ENCODE data around the gene STOM. TPM values are rescaled to one million over a fixed set of nuclear protein-coding genes. Genes with fewer than 3 reads are reported as not detected.
"Not testable (repeated sequence)": the region's sequence is repeated elsewhere in the genome, so short reads cannot be mapped to it uniquely, and the experiment has no call there.

Gene STOM
- total and polyA plus RNA-seq, 2 donors from 2014 or later: 165 to 229 TPM

- H3K9ac ChIP-seq (ENCODE audit: low read length in 3 of 3): no peak overlapping the region
- H3K27me3 ChIP-seq (ENCODE audit: control insufficient read depth, insufficient read depth, low read length): no peaks in the 10 kb centered on the region
- H3K4me3 ChIP-seq (ENCODE audit: low read length in 3 of 3): no peak overlapping the region
- no peak for TF ChIP-seq CTCF (IDR thresholded peaks at IDR 0.05; ENCODE audit: borderline replicate concordance, extremely low read depth, insufficient read depth)
- no peak overlapping the region for H3K27ac ChIP-seq (ENCODE audit: low read depth in 2 of 2, low read length in 2 of 2)
- H3K9me3 ChIP-seq (ENCODE audit: control insufficient read depth in 2 of 3, insufficient read depth in 1 of 3, low read length in 3 of 3): no peaks in the 10 kb centered on the region
- no peaks in the 10 kb centered on the region for H3K36me3 ChIP-seq (ENCODE audit: control insufficient read depth in 2 of 3, insufficient read depth in 3 of 3, low read length in 3 of 3)
- DNase-seq: no peak
- intact Hi-C loops (cut with DNase I): loop anchor here (10.0 kb wide), 1 partner anchor 184 kb away; no protein-coding TSS in a partner anchor
- no peaks in the 10 kb centered on the region for H3K4me1 ChIP-seq (ENCODE audit: control insufficient read depth in 2 of 3, insufficient read depth in 2 of 3, low read depth in 1 of 3, low read length in 3 of 3)
- no peak for FAIRE-seq
Measured at GRCh38 chr9:121398374-121398773, 28.3 kb upstream of the STOM start.

- H3K27ac ChIP-seq (ENCODE audit: low read depth in 2 of 2, low read length in 2 of 2); FAIRE-seq; H3K9me3 ChIP-seq (ENCODE audit: control insufficient read depth in 2 of 3, insufficient read depth in 1 of 3, low read length in 3 of 3); H3K4me3 ChIP-seq (ENCODE audit: low read length in 3 of 3); H3K36me3 ChIP-seq (ENCODE audit: control insufficient read depth in 2 of 3, insufficient read depth in 3 of 3, low read length in 3 of 3); H3K4me1 ChIP-seq (ENCODE audit: control insufficient read depth in 2 of 3, insufficient read depth in 2 of 3, low read depth in 1 of 3, low read length in 3 of 3); H3K27me3 ChIP-seq (ENCODE audit: control insufficient read depth, insufficient read depth, low read length); DNase-seq; H3K9ac ChIP-seq (ENCODE audit: low read length in 3 of 3): not testable (repeated sequence)
- intact Hi-C loops (cut with DNase I): loop anchor here (10.0 kb wide), 1 partner anchor 182 kb away; no protein-coding TSS in a partner anchor
Measured at GRCh38 chr9:121397277-121397676, 27.2 kb upstream of the STOM start.

GRCh38 chr9:121395558-121395957 lies 25.5 kb upstream of the STOM start:
- FAIRE-seq: no peak
- H3K27ac ChIP-seq (ENCODE audit: low read depth in 2 of 2, low read length in 2 of 2): no peak overlapping the region
- H3K36me3 ChIP-seq (ENCODE audit: control insufficient read depth in 2 of 3, insufficient read depth in 3 of 3, low read length in 3 of 3): no peaks in the 10 kb centered on the region
- no peaks in the 10 kb centered on the region for H3K9me3 ChIP-seq (ENCODE audit: control insufficient read depth in 2 of 3, insufficient read depth in 1 of 3, low read length in 3 of 3)
- no peak for TF ChIP-seq CTCF (IDR thresholded peaks at IDR 0.05; ENCODE audit: borderline replicate concordance, extremely low read depth, insufficient read depth)
- no peaks in the 10 kb centered on the region for H3K27me3 ChIP-seq (ENCODE audit: control insufficient read depth, insufficient read depth, low read length)
- DNase-seq: no peak
- no peak overlapping the region for H3K4me3 ChIP-seq (ENCODE audit: low read length in 3 of 3)
- H3K4me1 ChIP-seq (ENCODE audit: control insufficient read depth in 2 of 3, insufficient read depth in 2 of 3, low read depth in 1 of 3, low read length in 3 of 3): no peaks in the 10 kb centered on the region
- intact Hi-C loops (cut with DNase I): loop anchor here (10.0 kb wide), 1 partner anchor 181 kb away; no protein-coding TSS in a partner anchor
- no peak overlapping the region for H3K9ac ChIP-seq (ENCODE audit: low read length in 3 of 3)

GRCh38 chr9:121394292-121394691 lies 24.2 kb upstream of the STOM start:
- no peaks in the 10 kb centered on the region for H3K4me1 ChIP-seq (ENCODE audit: control insufficient read depth in 2 of 3, insufficient read depth in 2 of 3, low read depth in 1 of 3, low read length in 3 of 3)
- no peak for DNase-seq
- no peaks in the 10 kb centered on the region for H3K36me3 ChIP-seq (ENCODE audit: control insufficient read depth in 2 of 3, insufficient read depth in 3 of 3, low read length in 3 of 3)
- no peak overlapping the region for H3K9ac ChIP-seq (ENCODE audit: low read length in 3 of 3)
- TF ChIP-seq CTCF (IDR thresholded peaks at IDR 0.05; ENCODE audit: borderline replicate concordance, extremely low read depth, insufficient read depth): no peak
- H3K27ac ChIP-seq (ENCODE audit: low read depth in 2 of 2, low read length in 2 of 2): no peak overlapping the region
- no peak overlapping the region for H3K4me3 ChIP-seq (ENCODE audit: low read length in 3 of 3)
- H3K9me3 ChIP-seq (ENCODE audit: control insufficient read depth in 2 of 3, insufficient read depth in 1 of 3, low read length in 3 of 3): no peaks in the 10 kb centered on the region
- no peak for FAIRE-seq
- intact Hi-C loops (cut with DNase I): loop anchor here (10.0 kb wide), 1 partner anchor 179 kb away; no protein-coding TSS in a partner anchor
- no peaks in the 10 kb centered on the region for H3K27me3 ChIP-seq (ENCODE audit: control insufficient read depth, insufficient read depth, low read length)
